Measurements from ENCODE around the gene XXYLT1.

DNA sequence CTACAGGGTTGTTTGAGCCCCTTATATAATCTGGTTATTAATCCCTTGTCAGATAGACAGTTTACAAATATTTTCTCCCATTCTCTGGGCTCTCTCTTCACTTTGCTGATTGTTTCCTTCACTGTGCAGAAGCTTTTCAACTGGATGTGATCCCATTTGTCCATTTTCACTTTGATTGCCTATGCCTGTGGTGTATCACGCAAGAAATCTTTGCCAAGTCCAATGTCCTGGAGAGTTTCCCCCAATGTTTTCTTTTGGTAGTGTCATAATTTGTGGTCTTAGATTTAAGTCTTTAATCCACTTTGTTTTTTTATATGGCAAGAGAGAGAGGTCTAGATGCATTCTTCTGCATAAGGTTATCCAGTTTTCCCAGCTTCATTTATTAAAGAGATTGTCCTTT is 40.7 kb downstream of the XXYLT1 start:
- no peak for TF ChIP-seq CTCF (IDR thresholded peaks at IDR 0.05)
- no peak for TF ChIP-seq CREB1 (CRISPR knock-in tag; IDR thresholded peaks at IDR 0.05)
- no peak for TF ChIP-seq ETV6 (CRISPR knock-in tag; IDR thresholded peaks at IDR 0.05)
- TF ChIP-seq HMGA2 (CRISPR knock-in tag; IDR thresholded peaks at IDR 0.05): no peak
- TF ChIP-seq ATF6 (CRISPR knock-in tag; IDR thresholded peaks at IDR 0.05): no peak
- TF ChIP-seq CREM (CRISPR knock-in tag; IDR thresholded peaks at IDR 0.05): no peak
- TF ChIP-seq USF1 (CRISPR knock-in tag; IDR thresholded peaks at IDR 0.05): no peak
- TF ChIP-seq, protein P1, sequence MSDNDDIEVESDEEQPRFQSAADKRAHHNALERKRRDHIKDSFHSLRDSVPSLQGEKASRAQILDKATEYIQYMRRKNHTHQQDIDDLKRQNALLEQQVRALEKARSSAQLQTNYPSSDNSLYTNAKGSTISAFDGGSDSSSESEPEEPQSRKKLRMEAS (CRISPR knock-in tag; IDR thresholded peaks at IDR 0.05): no peak
- no peak for TF ChIP-seq OVOL2 (CRISPR knock-in tag; IDR thresholded peaks at IDR 0.05; ENCODE audit: borderline replicate concordance)
- TF ChIP-seq, protein P2, sequence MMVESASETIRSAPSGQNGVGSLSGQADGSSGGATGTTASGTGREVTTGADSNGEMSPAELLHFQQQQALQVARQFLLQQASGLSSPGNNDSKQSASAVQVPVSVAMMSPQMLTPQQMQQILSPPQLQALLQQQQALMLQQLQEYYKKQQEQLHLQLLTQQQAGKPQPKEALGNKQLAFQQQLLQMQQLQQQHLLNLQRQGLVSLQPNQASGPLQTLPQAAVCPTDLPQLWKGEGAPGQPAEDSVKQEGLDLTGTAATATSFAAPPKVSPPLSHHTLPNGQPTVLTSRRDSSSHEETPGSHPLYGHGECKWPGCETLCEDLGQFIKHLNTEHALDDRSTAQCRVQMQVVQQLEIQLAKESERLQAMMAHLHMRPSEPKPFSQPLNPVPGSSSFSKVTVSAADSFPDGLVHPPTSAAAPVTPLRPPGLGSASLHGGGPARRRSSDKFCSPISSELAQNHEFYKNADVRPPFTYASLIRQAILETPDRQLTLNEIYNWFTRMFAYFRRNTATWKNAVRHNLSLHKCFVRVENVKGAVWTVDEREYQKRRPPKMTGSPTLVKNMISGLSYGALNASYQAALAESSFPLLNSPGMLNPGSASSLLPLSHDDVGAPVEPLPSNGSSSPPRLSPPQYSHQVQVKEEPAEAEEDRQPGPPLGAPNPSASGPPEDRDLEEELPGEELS (CRISPR knock-in tag; IDR thresholded peaks at IDR 0.05): no peak
- TF ChIP-seq AR (CRISPR knock-in tag; IDR thresholded peaks at IDR 0.05): no peak
- no peak for TF ChIP-seq ZBTB43 (CRISPR knock-in tag; IDR thresholded peaks at IDR 0.05)
- TF ChIP-seq E2F5 (CRISPR knock-in tag; IDR thresholded peaks at IDR 0.05): no peak

Measured in WTC11 (cell line).